HEK293 (cell line): ENCODE data around the gene CHRNE.

Experiments
- HOXA7 ChIP-seq: sonication (generic); formaldehyde crosslinking; IDR thresholded peaks from 2 replicates; pipeline ENCODE4 v1.8.1; 2022; ENCODE audit warnings: missing genetic modification reagents, borderline replicate concordance
- RBAK ChIP-seq: fragments of 450-650 bp; formaldehyde crosslinking; IDR thresholded peaks from 2 replicates; pipeline ENCODE4 v1.5.1; 2016; ENCODE audit warnings: missing biosample characterization, missing genetic modification characterization
- ZBTB1 ChIP-seq: fragments of 450-650 bp; formaldehyde crosslinking; IDR thresholded peaks from 2 replicates; pipeline ENCODE4 v1.5.1; 2016; ENCODE audit warnings: missing biosample characterization, missing genetic modification characterization
- ZBTB7A ChIP-seq: fragments of 450-650 bp; formaldehyde crosslinking; IDR thresholded peaks from 2 replicates; pipeline ENCODE4 v1.5.1; 2016; ENCODE audit warnings: low read depth, missing biosample characterization, missing genetic modification characterization
- ZFP3 ChIP-seq: fragments of 450-650 bp; formaldehyde crosslinking; IDR thresholded peaks from 2 replicates; pipeline ENCODE4 v1.5.1; 2016; ENCODE audit warnings: low read depth, missing biosample characterization, missing genetic modification characterization
- ZNF530 ChIP-seq: fragments of 450-650 bp; formaldehyde crosslinking; IDR thresholded peaks from 2 replicates; pipeline ENCODE4 v1.5.1; 2016; ENCODE audit warnings: low read depth, missing biosample characterization, missing genetic modification characterization
- TF ChIP-seq, protein P1 (sequence below): fragments of 450-650 bp; formaldehyde crosslinking; IDR thresholded peaks from 2 replicates; pipeline ENCODE4 v1.5.1; 2016; ENCODE audit warnings: missing biosample characterization, missing genetic modification characterization
- TF ChIP-seq, protein P2 (sequence below): fragments of 450-650 bp; formaldehyde crosslinking; IDR thresholded peaks from 2 replicates; pipeline ENCODE4 v1.5.1; 2016; ENCODE audit warnings: missing biosample characterization, missing genetic modification characterization

DNA sequence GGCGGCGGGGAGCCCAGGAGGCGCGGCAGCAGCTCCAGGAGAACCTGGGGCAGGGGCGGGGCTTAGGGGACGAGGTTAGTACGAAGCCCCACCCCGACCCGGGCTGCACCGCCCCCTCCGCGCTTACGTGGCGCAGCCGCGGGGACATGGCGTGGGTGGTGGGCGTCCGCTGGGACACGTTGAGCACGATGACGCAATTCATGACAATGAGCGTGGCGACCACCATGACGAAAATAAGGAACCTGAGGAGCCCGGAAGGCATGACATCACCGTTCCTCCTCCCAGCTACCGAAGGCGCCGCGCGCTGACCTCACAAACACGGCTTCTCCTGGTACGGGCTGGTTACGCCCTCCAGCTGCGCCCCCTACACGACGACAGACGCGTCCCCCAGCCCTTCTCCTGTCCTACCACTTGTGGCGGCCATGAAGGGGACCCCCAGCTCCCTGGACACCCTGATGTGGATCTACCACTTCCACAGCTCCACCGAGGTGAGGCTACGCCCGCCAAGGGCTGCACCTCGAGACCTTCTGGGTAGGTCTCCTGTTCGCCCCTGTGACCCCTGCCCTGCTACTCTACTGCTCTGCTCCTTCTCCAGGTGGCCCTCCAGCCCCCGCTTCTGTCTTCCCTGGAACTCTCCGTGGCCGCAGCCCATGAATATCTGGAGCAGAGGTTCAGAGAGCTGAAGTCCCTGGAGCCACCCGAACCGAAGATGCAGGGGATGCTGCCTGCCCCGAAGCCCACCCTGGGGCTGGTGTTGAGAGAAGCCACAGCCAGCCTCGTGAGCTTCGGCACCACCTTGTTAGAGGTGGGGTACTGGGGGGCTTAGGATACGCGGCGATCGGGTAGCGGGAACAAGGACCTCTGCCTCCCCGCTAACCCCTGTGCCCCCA, 3.3 kb downstream of the CHRNE start, which contains the start of gene C17orf107:
- TF ChIP-seq, protein P1, sequence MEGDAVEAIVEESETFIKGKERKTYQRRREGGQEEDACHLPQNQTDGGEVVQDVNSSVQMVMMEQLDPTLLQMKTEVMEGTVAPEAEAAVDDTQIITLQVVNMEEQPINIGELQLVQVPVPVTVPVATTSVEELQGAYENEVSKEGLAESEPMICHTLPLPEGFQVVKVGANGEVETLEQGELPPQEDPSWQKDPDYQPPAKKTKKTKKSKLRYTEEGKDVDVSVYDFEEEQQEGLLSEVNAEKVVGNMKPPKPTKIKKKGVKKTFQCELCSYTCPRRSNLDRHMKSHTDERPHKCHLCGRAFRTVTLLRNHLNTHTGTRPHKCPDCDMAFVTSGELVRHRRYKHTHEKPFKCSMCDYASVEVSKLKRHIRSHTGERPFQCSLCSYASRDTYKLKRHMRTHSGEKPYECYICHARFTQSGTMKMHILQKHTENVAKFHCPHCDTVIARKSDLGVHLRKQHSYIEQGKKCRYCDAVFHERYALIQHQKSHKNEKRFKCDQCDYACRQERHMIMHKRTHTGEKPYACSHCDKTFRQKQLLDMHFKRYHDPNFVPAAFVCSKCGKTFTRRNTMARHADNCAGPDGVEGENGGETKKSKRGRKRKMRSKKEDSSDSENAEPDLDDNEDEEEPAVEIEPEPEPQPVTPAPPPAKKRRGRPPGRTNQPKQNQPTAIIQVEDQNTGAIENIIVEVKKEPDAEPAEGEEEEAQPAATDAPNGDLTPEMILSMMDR: no peak
- TF ChIP-seq HOXA7 (CRISPR knock-in tag) (no peak), ZNF530 (tag by site-specific recombination) (no peak), ZBTB7A (tag by site-specific recombination) (no peak), ZFP3 (tag by site-specific recombination) (no peak), RBAK (tag by site-specific recombination) (no peak), ZBTB1 (tag by site-specific recombination) (no peak)
- TF ChIP-seq, protein P2, sequence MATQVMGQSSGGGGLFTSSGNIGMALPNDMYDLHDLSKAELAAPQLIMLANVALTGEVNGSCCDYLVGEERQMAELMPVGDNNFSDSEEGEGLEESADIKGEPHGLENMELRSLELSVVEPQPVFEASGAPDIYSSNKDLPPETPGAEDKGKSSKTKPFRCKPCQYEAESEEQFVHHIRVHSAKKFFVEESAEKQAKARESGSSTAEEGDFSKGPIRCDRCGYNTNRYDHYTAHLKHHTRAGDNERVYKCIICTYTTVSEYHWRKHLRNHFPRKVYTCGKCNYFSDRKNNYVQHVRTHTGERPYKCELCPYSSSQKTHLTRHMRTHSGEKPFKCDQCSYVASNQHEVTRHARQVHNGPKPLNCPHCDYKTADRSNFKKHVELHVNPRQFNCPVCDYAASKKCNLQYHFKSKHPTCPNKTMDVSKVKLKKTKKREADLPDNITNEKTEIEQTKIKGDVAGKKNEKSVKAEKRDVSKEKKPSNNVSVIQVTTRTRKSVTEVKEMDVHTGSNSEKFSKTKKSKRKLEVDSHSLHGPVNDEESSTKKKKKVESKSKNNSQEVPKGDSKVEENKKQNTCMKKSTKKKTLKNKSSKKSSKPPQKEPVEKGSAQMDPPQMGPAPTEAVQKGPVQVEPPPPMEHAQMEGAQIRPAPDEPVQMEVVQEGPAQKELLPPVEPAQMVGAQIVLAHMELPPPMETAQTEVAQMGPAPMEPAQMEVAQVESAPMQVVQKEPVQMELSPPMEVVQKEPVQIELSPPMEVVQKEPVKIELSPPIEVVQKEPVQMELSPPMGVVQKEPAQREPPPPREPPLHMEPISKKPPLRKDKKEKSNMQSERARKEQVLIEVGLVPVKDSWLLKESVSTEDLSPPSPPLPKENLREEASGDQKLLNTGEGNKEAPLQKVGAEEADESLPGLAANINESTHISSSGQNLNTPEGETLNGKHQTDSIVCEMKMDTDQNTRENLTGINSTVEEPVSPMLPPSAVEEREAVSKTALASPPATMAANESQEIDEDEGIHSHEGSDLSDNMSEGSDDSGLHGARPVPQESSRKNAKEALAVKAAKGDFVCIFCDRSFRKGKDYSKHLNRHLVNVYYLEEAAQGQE (tag by site-specific recombination): no peak
